OCI-LY7 (cell line): Measurements from ENCODE around the gene MPPED1. TPM values are rescaled to one million over a fixed set of nuclear protein-coding genes. Genes with fewer than 3 reads are reported as not detected.

ENCODE experiments used
- BruUV-seq: library from RNA; stranded (reverse); fragments of 400-500 nt; replicated peaks from 2 replicates; lab custom pipeline; 2021; lab: Mats Ljungman, UMichigan
- CTCF ChIA-PET: fragments of 300-600 bp; sonication (Branson Sonifier 250); formaldehyde crosslinking; loops from one replicate; lab custom pipeline; 2022; ENCODE audit warnings: antibody characterized with exemption; ENCODE audit not compliant: unreplicated experiment; lab: Charles Lee
- POLR2A ChIA-PET: fragments of 300-600 bp; sonication (Branson Sonifier 250); formaldehyde crosslinking; loops from one replicate; lab custom pipeline; 2022; ENCODE audit warnings: antibody characterized with exemption; lab: Charles Lee
- DNase-seq: peaks from one replicate; pipeline ENCODE4 v3.0.0-alpha.2; 2015; ENCODE audit warnings: low spot score
- H2AFZ ChIP-seq: fragments of 200-600 bp; sonication (generic), shearing (Covaris generic); 2 replicates; pipeline ENCODE4 v1.6.1; 2014; ENCODE audit warnings: mild to moderate bottlenecking, antibody characterized with exemption, low read length, moderate library complexity
- H3K27ac ChIP-seq: fragments of 200-600 bp; sonication (generic); 2 replicates; pipeline ENCODE4 v1.5.1; 2014; ENCODE audit warnings: mixed run types, low read depth, mild to moderate bottlenecking, moderate library complexity, low read length, inconsistent platforms; ENCODE audit not compliant: poor library complexity, severe bottlenecking
- H3K36me3 ChIP-seq: fragments of 200-600 bp; sonication (generic); 2 replicates; pipeline ENCODE4 v1.6.1; 2014; ENCODE audit warnings: mild to moderate bottlenecking, antibody characterized with exemption, low read length, moderate library complexity, mixed read lengths; ENCODE audit not compliant: insufficient read depth
- H3K4me1 ChIP-seq: fragments of 200-600 bp; sonication (generic); 2 replicates; pipeline ENCODE4 v1.5.1; 2014; ENCODE audit warnings: mild to moderate bottlenecking, low read length; ENCODE audit not compliant: insufficient read depth, poor library complexity, severe bottlenecking
- H3K4me2 ChIP-seq: fragments of 200-600 bp; sonication (generic); 2 replicates; pipeline ENCODE4 v1.6.1; 2014; ENCODE audit warnings: mild to moderate bottlenecking, low read length
- H3K4me3 ChIP-seq: fragments of 200-600 bp; sonication (generic); 2 replicates; pipeline ENCODE4 v1.5.1; 2014; ENCODE audit warnings: mild to moderate bottlenecking, low read depth, low read length; ENCODE audit not compliant: poor library complexity, severe bottlenecking
- H3K79me2 ChIP-seq: fragments of 200-600 bp; sonication (generic); 2 replicates; pipeline ENCODE4 v1.6.1; 2016; ENCODE audit warnings: low read depth, mild to moderate bottlenecking, low read length, moderate library complexity, mixed read lengths; ENCODE audit not compliant: insufficient read depth
- H3K9me2 ChIP-seq: fragments of 200-600 bp; sonication (generic); 2 replicates; pipeline ENCODE4 v1.6.1; 2016; ENCODE audit warnings: mild to moderate bottlenecking, low read length, mixed read lengths; ENCODE audit not compliant: insufficient read depth
- H3K9me3 ChIP-seq: fragments of 200-600 bp; sonication (generic); 2 replicates; pipeline ENCODE4 v1.6.1; 2014; ENCODE audit warnings: mild to moderate bottlenecking, mixed run types, low read length, mixed read lengths
- H4K20me1 ChIP-seq: fragments of 200-600 bp; sonication (generic); 2 replicates; pipeline ENCODE4 v1.6.1; 2014; ENCODE audit warnings: mild to moderate bottlenecking, antibody characterized with exemption, low read length, moderate library complexity, mixed read lengths; ENCODE audit not compliant: insufficient read depth
- CTCF ChIP-seq: fragments of 200-600 bp; sonication (generic); conservative IDR thresholded peaks from 2 replicates; pipeline ENCODE4 v1.5.1; 2014; ENCODE audit warnings: mild to moderate bottlenecking, antibody characterized with exemption, low read length, moderate library complexity, mixed read lengths
- EZH2phosphoT487 ChIP-seq: fragments of 200-600 bp; sonication (generic); IDR thresholded peaks from 2 replicates; pipeline ENCODE4 v1.6.1; 2018; ENCODE audit warnings: low read depth, borderline replicate concordance, mild to moderate bottlenecking, mixed run types, antibody characterized with exemption, low read length, moderate library complexity, mixed read lengths
- intact Hi-C: fragments of 100-400 bp; cut with micrococcal nuclease; formaldehyde crosslinking; loops from one replicate; pipeline ENCODE4 v1.10.0; 2022; ENCODE audit not compliant: unreplicated experiment
- total RNA-seq, 2 experiments: library from RNA; depleted of rRNA in 1 of 2; stranded (reverse); fragments of >200 nt in 1 of 2; shearing (Covaris generic) in 1 of 2; gene quantifications; 2 replicates each; pipeline ENCODE4 v1.2.3, GENCODE V29; 2014 to 2022

The MPPED1 gene
- total RNA-seq, 2 experiments from 2014 or later, result not detected

GRCh38 chr22:43541462-43542407 is 129.9 kb downstream of the MPPED1 start:
- Histone ChIP-seq H3K4me3 (no peak overlapping the region), H3K9me3 (no peaks in the 10 kb centered on the region), H3K27ac (no peak overlapping the region), H3K9me2 (no peaks in the 10 kb centered on the region), H3K4me1 (no peaks in the 10 kb centered on the region), H3K4me2 (no peak overlapping the region), H4K20me1 (no peaks in the 10 kb centered on the region), H3K36me3 (no peaks in the 10 kb centered on the region), H3K79me2 (no peaks in the 10 kb centered on the region), H2AFZ (no peak overlapping the region)
- ChIA-PET CTCF (no interaction called here), POLR2A (interaction anchor here (0.6 to 0.7 kb wide), 2 partner anchors 10 to 512 kb away, joined by 3 read pairs; no protein-coding TSS in a partner anchor)
- DNase-seq, result no peak
- intact Hi-C loops, result no loop called here
- no TSS peak for BruUV-seq
- TF ChIP-seq EZH2phosphoT487 (no peak), CTCF (no peak)

- H2AFZ ChIP-seq, result no peak overlapping the region
- DNase-seq, result no peak
- no peak for TF ChIP-seq EZH2phosphoT487
- no peak for TF ChIP-seq CTCF
- no TSS peak for BruUV-seq
- H3K4me3 ChIP-seq, result no peak overlapping the region
- ChIA-PET POLR2A (no interaction called here), CTCF (no interaction called here)
- H3K4me2 ChIP-seq, result no peak overlapping the region
- H4K20me1 ChIP-seq, result no peaks in the 10 kb centered on the region
- intact Hi-C loops, result no loop called here
- no peaks in the 10 kb centered on the region for H3K4me1 ChIP-seq
- no peaks in the 10 kb centered on the region for H3K9me2 ChIP-seq
- H3K27ac ChIP-seq, result no peak overlapping the region
- no peaks in the 10 kb centered on the region for H3K36me3 ChIP-seq
- H3K79me2 ChIP-seq, result no peaks in the 10 kb centered on the region
- H3K9me3 ChIP-seq, result no peaks in the 10 kb centered on the region
Observed at GRCh38 chr22:43542681-43543521, 131.1 kb downstream of the MPPED1 start.
